HG02852 (cell line): ENCODE data around the gene ATP8B1.
A peak's percentile ranks its signal among the peaks of the same experiment; 100 is the strongest.
"Not testable (repeated sequence)": the region's sequence is repeated elsewhere in the genome, so short reads cannot be mapped to it uniquely, and the experiment has no call there.

Experiments
- ATAC-seq: cut with Tn5 transposase; IDR thresholded peaks from one replicate; pipeline ENCODE4 v1.9.1; 2021; ENCODE audit warnings: mild to moderate bottlenecking, moderate library complexity; ENCODE audit not compliant: unreplicated experiment

Gene ATP8B1

DNA sequence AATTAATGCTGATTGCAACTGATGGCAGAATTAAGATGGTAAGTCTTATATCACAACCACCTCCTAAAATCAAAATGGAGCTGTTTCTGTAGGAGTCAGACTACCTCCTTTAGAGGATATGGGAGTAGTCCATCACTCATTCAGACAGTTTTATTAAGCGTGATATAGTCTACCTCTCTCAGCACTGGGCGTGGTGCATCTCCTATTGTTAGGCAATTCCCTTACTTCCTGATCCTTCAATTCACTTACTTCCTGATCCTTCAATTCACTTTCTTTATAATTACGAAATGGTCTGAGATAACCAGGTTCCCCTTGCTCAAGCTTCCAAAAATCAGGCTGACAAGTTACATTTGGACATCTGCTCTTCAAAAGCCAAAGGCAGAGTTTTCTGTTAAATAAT, 31.9 kb downstream of the ATP8B1 start:
- ATAC-seq, result no peak

DNA sequence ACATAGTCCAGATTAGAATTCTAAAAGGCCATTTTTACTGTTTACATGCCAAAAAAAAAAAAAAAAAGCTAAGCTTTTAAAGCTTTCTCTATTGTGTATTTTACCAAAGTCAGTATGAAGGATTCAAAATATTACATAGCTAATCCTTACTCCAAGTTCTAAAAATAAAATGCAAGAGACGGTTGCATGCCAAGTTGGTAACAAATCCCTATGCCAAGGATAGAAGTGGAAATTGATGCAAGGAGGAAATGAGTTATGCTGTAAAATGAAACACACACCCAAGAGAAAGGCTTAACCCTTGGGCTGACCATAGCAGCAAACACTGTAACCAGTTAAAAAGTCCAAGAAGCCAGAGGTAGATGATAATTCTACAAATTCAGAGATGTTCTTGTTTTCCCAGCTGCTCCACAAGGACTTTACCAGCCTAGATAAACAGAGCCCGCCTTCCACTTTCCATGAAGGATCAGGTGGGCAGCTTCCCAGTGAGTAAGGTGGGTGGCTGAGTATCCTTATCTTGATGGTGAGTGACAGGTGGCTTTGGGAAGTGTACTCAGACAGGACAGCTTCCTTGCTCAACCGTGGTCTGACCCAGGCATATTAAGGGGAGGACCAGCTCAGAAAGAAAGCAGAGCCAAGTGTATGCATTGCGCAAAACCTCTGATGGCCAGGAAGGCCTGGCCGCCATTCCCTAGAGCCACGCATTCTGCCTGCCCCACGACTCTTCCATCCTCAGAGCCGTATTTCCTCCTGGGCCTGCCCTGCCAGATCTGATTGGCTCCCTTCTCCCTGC, 34.4 kb downstream of the ATP8B1 start:
- no peak for ATAC-seq

DNA sequence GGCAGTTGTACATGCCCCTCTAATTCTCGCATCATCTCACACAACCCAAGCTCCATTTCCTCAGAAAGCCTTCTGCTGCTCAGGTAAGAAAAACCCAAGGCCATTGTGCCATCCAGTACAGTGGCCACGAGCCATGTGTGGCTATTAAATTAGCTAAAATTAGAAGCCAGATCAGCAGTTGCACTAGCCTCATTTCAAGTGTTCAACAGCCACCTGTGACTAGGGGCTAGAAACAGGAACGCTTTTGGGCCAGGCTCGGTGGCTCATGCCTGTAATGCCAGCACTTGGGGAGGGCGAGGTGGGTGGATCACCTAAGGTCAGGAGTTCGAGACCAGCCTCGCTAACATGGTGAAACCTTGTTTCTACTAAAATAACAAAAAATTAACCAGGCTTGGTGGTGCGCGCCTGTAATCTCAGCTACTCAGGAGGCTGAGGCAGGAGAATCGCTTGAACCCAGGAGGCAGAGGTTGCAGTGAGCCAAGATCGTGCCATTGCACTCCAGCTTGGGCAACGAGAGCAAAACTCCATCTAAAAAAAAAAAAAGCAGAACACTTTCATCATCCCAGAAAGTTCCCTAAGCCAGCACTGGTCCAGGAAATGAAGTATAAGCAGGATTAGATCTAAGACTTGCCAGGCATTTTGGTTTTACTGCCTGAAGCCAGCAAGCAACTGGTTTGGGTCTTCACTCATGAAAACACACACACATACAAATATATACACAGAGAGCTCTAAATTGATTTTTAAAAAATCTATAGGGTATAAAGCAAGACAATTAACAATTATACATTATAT, 35.7 kb downstream of the ATP8B1 start:
- no peak for ATAC-seq

DNA sequence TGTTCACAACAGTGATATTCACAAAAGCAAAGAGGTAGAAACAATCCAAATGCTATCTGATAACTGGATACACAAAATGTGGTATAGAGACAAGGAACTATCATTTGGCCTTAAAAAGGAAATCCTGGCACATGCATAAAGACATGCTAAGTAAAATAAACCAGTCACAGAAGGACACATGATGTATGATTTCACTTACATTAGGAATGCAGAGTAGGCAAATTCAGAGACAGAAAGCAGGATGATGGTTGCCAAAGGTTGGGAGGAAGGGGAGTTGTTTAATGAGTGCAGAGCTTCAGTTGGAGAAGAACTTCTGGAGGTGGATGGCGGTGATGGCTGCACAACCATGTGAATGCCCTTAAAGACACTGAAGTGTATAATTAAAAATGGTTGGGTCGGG, 38.1 kb downstream of the ATP8B1 start:
- no peak for ATAC-seq

DNA sequence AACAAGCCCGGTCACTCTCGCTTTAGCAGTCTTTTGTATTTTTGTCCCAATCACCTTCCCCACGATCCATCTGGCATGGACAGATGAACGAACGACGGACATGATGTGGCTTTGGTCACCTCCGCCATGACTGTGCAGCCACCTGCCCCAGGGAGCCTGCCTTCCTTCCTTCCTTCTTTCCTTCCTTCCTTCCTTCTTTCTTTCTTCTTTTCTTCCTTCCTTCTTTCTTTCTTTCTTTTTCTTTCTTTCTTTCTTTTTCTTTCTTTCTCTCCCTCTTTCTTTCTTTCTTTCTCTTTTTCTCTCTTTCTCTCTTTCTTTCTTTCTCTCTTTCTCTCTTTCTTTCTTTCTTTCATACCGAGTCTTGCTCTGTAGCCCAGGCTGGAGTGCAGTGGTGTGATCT, 39.0 kb downstream of the ATP8B1 start:
- ATAC-seq, result no peak

DNA sequence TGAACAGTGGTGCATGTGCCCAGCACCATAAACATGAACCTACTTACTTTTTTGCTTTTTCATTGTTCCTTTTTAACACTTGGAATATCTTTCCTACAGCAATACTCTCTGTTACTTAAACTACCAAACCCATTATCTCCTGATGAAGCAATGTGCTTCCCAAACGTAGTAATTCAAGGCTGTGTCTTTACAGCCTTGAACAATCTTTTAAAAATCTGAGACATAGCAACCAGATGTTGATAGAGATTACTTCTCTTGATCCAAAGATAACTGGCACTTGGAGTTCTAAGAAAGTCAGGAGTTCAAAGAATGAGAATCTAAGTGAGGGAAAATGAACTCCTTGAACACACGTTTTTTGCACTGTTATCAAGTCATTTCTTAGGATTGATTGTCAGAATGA, 40.4 kb downstream of the ATP8B1 start:
- no peak for ATAC-seq

DNA sequence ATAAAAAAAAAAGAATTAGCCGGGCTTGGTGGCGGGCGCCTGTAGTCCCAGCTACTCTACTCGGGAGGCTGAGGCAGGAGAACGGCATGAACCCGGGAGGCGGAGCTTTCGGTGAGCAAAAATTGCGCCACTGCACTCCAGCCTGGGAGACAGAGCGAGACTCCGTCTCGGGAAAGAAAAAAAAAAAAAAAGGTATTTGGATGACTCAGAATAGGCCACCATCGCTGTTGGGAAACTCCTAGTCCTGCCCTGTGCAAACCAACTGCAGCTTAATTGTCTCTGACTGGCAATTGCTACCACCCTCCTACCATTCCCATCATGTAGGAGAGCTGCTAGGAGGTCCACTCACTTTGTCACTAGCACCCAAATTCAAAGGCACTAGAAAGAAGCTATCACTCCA, 43.5 kb downstream of the ATP8B1 start:
- no peak for ATAC-seq

DNA sequence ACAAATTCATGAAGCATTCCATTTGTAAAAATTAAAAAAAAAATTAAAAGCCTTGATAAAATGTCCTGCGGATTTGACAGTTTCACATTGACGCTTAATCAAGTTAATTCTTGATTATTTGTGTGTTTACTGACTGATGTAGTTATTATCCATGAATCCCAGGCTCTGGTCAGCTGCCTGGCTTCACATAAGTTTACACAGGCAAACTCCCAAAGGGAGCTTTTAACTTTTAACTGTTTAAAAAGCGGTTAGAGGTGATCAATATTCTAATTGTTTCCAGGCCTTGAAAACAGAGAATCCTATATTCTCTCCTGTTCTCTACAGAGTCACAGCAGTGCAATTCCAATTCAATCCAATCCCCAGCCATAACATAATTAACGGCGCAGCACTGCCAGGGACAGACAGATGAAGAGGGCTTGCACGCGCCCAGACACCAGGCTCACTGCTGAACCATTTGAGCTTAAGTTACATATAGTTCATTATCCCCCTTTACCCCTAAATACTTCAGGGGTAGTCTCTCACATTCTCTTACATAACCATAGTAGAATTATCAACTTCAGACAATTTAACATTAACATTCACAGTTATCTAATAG, 47.5 kb downstream of the ATP8B1 start:
- ATAC-seq, result no peak

DNA sequence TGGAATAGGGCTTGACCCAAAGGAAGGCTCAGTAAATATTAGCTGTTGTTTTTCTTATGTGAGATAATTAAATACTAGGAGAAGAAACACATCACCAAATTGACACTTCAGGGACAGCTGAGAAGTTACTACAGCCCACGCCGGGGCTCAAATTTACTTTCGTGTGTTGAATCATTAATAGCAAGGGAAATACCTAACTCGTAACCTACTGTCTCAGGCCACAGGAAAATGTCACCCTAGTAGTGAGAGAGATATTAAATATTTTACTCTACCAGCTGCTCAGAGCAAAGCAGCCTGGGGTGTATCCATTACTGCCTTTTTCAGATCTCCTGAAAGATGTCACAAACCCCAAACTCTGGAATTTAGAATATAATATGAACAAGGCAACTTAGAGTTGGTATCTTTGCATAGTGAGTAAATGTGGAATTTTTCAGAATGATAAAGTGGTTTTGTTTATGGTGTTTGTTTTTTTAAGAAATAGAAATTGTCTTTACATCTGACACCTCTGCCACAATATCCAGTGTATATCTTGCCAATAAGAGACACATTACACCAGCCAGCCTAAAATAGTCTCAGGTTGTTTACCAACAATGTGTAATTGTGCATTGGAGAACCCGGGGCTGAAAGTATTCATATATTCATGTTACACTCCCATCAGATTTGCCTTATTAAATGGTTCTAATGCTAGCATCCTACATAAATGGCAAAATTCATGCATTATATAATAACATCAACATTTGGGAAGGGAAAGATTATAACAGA, 48.4 kb downstream of the ATP8B1 start:
- ATAC-seq, result peak; percentile 55

DNA sequence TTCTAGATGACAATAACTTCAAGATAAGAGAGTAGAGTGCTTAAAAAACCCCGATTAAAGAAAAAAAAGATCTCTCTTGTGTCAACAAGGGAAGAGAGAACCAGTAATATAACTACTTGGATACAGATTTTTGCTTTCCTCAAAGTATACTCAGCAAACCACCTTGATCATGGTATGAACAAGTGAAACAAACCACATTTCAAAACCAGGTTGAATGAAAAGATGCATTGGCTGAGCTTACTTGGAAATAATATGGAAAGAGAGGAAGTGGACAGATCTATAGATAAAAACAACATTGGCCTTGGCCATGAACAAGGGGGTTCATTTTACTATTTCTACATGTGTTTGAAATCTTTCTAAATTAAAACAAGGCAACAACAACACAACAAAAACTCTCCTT, 50.1 kb downstream of the ATP8B1 start:
- ATAC-seq, result no peak

DNA sequence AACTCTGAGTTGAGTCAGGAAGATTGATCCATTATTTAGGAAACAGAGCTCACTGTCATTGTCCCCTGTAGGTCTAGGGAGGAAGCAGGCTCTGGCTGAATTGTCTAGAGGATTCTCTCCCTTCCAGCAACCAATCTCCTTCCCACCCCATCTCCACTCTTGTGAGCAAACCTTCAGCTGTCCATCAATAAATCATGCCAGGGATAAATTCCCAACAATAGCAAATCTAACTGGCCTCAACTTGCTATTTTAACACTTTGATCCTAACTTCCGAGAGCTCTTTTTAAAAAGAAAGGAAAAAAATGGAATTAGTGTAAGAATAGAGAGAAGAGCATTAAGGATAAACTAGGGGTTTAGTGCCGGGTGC, 53.5 kb downstream of the ATP8B1 start:
- ATAC-seq, result no peak

DNA sequence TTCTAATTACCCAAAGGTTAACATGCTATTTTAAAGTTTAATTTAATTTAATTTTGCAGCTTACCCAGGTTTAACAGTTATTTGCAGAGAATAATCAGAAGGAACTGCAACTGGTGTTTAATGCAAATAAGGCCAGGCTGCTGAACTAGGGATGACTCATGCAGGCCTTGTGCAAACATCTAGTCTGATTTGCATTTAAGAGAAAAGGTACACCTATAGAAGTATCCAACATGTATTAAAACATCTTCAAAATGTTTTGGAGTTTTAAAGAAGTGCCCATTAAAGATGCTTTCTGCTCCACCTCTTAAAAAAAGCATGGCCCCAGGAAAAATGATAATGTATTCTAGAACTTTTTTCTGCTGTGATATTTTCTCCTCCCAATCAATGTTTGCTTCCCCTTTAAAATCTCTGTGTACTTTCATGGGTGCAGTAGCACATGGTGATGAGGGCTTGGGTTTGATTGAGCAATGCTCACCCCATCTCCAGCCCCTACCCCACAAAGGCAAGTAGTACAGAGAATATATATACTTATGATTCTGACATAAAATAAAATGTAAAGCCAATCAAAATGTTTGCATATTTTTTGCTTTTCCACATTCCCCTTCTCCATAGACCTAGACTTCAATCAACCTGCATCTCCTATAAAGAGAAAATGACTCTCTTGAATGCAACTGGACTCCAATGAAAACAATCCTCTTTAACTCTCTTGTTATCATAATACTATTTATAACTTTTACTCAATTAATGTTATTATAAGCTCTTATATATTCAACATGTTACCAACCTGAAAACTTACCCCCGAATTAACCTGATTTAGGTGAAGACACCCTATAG, 54.1 kb downstream of the ATP8B1 start:
- ATAC-seq, result peak; percentile 94

DNA sequence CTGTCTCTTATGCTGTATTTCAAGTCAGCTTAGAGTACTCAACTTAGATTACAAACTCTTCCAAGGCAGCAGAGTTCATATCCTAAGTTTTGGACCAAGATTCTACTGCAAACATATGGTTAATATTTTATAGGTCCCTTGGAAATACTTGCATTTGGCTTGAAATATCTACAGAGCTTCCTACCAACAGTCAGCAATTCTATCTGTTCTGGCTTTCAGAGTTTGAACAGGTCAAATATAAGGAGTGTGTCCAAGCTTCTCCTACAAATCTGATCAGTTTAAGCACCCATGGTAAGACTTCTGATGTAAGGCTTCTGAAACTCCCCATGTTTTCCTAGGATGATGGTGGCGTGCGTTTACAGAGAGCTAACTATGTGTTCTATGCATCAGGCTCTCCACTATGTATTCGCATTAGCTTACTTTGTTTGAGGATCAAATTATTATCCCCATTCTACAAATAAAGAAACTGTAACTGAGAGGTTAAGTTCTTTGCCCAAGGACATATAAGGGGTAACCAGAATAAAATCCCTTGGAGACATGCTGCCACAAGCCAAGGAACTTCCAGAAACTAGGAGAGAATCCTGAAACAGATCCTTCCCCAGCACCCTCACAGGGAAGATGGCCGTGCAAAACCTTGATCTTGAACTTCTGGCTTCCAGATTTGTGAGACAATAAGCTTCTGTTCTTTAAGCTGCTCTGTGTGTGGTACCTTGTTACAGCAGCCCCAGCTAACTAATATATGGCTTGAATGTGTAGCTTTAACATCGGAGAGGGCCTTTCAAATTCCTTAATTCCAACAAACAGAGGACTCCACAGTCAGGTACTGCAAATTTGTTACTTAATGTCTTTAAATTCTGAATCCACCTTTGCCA, 55.1 kb downstream of the ATP8B1 start:
- ATAC-seq, result no peak

DNA sequence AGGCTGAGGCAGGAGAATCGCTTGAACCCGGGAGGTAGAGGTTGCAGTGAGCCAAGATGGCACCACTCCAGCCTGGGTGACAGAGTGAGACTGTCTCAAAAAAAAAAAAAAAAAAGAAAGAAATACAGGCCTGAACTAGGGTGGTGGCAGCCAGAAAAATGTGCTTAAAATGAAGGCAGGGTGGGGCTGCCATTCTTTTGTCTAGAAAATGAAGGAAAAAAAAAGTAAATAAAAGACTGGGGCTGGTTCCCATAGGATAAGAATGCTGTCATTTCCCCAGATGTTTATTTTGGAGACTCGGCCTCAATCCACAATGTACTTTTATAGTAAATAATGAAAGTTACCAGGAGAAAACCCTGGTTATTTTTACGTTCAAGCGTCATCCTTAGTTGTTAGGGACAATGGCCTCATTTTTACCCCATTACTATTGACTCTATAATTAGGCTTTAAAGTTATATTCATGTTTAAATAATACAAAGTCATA, 58.9 kb downstream of the ATP8B1 start:
- ATAC-seq, result no peak

DNA sequence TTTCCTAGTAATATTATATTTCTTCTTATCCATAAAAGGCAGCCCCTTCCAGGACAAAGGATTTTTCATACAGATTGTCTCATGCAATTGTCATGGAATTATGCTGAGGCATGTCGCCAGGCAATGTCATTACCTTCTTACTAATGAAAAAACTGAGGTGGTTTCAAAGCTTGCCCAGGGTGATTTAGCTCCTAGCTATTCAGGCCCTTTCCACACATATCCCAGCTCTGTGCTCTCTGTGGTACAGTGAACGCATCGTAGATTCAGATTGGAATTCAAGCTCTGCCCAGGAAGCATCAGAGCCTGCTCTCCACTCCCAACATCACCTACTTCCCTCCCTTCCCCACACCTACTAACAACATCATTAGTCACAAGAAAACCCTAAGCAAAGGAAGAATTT, 60.1 kb downstream of the ATP8B1 start:
- no peak for ATAC-seq

DNA sequence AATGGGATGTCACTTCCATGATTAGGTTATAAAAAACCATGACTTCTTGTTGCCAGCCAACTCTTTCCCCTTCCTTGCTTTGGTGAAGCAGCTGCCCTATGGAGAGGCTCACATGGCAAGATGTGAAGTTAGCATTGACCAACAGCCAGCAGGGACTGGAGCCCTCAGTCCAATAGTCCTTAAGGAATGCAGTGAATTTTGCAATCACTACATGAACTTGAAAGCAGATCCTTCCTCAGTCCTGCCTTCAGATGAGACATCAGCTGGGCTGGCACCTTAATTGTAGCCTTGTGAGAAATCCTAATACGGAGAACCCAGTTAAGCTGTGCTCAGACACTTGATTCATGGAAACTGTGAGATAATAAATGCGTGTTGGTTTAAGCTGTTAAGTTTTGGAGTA, 61.8 kb downstream of the ATP8B1 start:
- ATAC-seq, result no peak

DNA sequence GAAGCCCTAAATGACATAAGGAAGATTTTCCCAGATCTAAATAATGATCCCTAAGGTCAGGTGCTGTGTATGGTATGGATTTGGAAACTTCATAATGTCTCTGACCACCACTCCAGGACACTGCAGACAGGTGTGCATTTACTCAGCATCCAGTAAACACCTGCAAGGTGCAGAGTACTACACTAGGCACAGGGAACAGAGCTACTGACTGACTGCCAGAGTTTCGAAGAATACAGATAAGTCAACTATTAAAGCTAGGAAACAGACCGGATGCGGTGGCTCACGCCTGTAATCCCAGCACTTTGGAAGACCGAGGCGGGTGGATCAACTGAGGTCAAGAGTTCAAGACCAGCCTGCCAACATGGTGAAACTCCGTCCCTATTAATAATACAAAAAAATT, 65.0 kb downstream of the ATP8B1 start:
- ATAC-seq, result no peak

DNA sequence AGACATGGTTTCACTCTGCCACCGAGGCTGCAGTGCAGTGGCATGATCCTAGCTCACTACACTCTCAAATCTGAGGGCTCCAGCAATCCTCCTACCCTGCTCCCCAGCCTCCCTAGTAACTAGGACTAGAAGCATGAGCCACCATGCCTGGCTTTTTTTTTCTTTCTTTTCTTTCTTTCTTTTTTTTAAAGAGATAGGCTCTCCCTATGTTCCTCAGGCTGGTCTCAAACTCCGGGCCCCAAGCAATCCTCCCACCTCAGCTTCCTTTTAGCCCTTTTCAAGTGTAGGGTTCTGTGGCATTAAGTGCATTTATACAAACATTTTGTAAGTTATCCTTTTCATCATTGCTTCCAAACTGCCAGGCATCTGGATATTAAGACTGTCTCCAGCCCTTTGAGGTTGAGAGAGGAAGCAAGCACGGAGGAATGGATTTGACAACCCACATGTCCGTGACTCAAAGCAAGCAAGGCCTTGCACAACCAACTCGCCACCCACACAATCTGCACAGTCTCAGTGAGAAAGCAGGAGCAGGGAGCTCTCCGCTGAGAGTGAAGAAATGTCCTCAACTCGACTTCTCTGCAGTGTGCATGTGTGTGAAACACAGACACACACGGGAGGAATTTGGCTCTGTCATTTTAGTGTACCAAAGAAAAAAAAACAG, 65.6 kb downstream of the ATP8B1 start:
- no peak for ATAC-seq

DNA sequence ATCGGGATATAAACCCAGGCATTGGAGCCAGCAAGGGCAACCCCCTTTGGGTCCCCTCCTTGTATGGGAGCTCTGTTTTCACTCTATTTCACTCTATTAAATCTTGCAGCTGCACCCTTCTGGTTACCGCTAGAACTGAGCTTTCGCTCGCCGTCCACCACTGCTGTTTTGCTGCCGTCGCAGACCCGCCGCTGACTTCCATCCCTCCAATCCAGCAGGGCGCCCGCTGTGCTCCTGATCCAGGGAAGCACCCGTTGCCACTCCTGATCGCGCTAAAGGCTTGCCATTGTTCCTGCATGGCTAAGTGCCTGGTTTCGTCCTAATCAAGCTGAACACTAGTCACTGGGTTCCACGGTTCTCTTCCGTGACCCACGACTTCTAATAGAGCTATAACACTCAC, 68.1 kb downstream of the ATP8B1 start:
- not testable (repeated sequence) for ATAC-seq
